Measurements from ENCODE around the gene CACNA2D1.

The CACNA2D1 gene

DNA sequence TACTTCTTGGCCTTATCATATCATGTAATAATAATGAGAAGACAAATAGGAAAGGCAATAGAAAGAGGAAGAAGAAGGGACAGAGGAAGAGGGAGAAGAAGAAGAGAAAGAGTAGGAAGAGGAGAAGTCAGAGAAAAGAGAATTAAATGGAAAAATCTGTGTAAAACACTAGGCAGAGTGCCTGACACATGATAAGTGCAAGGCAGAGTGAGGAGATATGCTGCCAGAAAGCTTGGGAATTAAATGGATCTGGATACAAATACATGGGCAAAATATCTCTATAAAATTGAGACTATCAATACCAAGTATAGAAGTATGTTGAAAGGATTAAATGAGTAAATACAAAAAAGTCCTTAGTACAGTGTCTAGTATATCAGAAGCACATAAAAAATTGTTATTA, 124.8 kb downstream of the CACNA2D1 start:
- H3K4me3 ChIP-seq (ENCODE audit: low read depth, low read length): no peak overlapping the region
- no peak for DNase-seq (ENCODE audit: low read depth)
- TF ChIP-seq, protein P1, sequence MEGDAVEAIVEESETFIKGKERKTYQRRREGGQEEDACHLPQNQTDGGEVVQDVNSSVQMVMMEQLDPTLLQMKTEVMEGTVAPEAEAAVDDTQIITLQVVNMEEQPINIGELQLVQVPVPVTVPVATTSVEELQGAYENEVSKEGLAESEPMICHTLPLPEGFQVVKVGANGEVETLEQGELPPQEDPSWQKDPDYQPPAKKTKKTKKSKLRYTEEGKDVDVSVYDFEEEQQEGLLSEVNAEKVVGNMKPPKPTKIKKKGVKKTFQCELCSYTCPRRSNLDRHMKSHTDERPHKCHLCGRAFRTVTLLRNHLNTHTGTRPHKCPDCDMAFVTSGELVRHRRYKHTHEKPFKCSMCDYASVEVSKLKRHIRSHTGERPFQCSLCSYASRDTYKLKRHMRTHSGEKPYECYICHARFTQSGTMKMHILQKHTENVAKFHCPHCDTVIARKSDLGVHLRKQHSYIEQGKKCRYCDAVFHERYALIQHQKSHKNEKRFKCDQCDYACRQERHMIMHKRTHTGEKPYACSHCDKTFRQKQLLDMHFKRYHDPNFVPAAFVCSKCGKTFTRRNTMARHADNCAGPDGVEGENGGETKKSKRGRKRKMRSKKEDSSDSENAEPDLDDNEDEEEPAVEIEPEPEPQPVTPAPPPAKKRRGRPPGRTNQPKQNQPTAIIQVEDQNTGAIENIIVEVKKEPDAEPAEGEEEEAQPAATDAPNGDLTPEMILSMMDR (conservative IDR thresholded peaks at IDR 0.05; ENCODE audit: low read depth, low read length): no peak

DNA sequence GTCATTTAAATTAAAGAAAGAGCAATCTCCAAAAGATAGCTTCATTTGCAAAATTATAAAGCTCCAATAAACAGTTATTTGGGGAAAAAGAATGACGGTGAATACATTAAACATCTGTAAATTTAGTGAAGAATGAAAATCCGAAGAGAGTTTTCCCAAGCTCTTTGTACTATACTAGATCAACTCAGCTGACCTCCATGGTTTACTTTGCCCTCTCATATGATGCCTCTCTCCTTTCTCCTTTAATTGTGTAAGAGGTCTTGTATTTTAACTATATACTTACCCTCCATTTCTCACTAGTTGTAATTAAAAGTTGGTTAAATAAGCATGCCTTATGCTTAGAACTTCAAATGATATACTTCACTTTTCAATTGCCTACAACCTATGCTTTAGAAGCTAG, 125.8 kb downstream of the CACNA2D1 start:
- no peak for DNase-seq (ENCODE audit: low read depth)
- H3K4me3 ChIP-seq (ENCODE audit: low read depth, low read length): no peak overlapping the region
- TF ChIP-seq, protein P1 (conservative IDR thresholded peaks at IDR 0.05; ENCODE audit: low read depth, low read length): no peak

DNA sequence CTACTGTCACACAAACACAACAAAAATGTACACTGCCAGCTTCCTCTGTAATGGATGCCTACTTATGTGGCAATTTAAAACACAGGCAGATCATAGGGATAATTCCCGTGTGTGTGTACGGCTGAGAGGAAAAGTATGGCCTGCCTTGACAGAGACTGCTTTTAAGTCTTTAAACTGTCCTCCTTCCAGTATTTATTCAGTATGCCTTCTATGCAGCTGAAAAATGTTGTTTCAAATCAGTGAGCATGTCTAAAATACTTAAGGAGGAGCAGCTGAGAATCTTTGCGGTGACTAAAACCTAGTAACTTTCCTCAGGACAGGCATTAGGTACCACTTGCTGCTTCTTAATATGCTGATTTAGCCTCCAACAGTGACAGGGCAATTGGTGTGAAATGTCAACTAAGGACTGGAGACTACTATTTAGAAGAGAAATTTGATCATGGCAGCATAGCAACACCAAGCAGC, 126.3 kb downstream of the CACNA2D1 start:
- no peak overlapping the region for H3K4me3 ChIP-seq (ENCODE audit: low read depth, low read length)
- peak; percentile 13 for DNase-seq (ENCODE audit: low read depth)
- TF ChIP-seq, protein P1 (conservative IDR thresholded peaks at IDR 0.05; ENCODE audit: low read depth, low read length): no peak

DNA sequence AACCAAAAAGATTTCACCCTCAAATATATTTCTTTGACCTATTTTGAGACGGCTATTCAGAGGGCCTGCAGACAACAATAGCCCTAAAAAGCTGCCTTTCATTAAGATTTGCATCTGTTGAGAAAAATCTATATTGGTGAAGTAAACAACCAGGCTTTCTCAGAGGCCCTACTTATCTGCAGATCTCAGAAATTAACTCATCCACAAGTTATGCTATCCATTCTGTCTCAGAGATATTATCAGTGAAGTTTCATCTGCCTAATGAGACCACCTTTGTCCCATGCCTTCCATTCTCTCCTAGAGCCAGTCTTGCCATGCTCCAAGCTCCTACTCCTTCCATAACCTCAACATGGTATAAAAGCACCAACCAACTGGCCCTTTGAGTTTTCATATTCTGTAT, 130.3 kb downstream of the CACNA2D1 start:
- no peak overlapping the region for H3K4me3 ChIP-seq (ENCODE audit: low read depth, low read length)
- no peak for DNase-seq (ENCODE audit: low read depth)
- TF ChIP-seq, protein P1 (conservative IDR thresholded peaks at IDR 0.05; ENCODE audit: low read depth, low read length): no peak

DNA sequence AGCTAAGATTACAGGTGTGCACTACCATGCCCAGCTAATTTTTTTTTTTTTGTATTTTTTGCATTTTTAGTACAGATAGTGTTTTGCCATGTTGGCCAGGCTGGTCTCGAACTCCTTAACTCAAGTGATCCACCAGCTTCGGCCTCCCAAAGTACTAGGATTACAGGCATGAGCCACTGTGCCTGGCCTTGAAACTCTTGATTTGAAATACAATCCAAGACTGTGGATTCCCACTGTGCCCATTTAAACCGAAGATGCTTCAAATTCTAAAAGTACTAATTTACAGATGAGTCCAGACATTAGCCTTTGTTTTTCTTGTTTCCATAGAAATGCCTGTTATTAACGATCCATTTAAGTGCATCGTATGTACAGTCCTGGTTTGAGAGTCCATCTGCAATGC, 130.9 kb downstream of the CACNA2D1 start:
- no peak for DNase-seq (ENCODE audit: low read depth)
- no peak overlapping the region for H3K4me3 ChIP-seq (ENCODE audit: low read depth, low read length)
- TF ChIP-seq, protein P1 (conservative IDR thresholded peaks at IDR 0.05; ENCODE audit: low read depth, low read length): no peak

DNA sequence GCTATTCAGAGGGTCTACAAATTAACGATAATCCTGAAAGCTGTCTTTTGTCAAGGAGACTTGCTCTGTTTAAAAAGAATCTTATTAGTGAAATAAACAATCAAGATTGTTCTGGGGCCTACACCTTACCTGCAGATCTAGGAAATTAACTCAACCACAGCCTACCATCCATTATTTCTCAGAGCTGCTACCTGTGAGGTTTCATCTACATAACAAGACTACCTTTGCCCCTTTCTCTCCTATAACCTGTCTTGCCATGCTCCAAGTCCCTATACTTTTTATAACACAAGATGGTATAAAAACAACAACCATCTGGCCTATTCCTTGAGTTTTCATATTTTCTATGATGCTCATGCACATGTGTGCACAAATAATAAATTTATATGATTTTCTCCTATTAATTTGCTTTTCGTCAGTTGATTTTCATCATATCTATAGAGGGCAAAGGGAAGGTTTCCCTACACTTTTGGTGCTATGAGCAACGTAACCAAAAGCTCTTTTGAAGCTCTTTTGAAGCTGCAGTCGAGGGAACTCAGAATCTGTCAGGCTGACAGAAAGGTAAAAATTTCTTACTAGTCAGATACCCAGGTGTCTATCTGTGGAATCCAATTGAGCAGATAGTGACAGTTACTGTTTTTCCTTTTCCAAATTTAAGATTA, 138.1 kb downstream of the CACNA2D1 start:
- no peak overlapping the region for H3K4me3 ChIP-seq (ENCODE audit: low read depth, low read length)
- no peak for DNase-seq (ENCODE audit: low read depth)
- TF ChIP-seq, protein P1 (conservative IDR thresholded peaks at IDR 0.05; ENCODE audit: low read depth, low read length): no peak

DNA sequence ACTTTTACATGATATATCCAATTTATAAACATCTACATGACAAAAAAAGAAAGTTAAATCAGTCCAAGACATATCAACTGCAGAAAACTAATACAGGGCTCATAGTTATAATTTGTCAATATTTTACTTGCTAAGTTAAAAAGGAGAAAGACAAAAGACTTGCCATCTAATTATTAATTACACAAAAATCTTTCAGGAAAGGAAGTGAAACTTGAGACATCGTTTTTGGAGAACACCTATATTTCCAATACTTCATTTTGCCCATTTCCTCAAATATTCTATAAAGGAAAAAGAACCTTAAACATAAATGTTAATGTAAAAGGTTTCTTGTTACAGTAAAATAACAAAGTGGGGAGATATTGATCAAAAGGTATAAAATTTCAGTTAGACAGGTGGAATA, 148.7 kb downstream of the CACNA2D1 start:
- DNase-seq (ENCODE audit: low read depth): no peak
- H3K4me3 ChIP-seq (ENCODE audit: low read depth, low read length): no peak overlapping the region
- TF ChIP-seq, protein P1 (conservative IDR thresholded peaks at IDR 0.05; ENCODE audit: low read depth, low read length): no peak
